ENCODE data around the gene VAPA. TPM values are rescaled to one million over a fixed set of nuclear protein-coding genes. Genes with fewer than 3 reads are reported as not detected.

VAPA gene
- total RNA-seq, 2 donors from 2014 or later, result 122 to 168 TPM

GRCh38 chr18:9878783-9879242, 35.0 kb upstream of the VAPA start:
- H3K36me3 Mint-ChIP-seq (ENCODE audit: low read depth), result no peaks in the 10 kb centered on the region
- H3K9ac ChIP-seq (ENCODE audit: extremely low read depth, low read length, poor library complexity, severe bottlenecking), result no peak overlapping the region
- WGBS, 2 experiments (ENCODE audit: insufficient coverage in 1 of 2, insufficient read length in 1 of 2), result 95% methylated on average over 3 to 6 of the region's 6 CpGs

GRCh38 chr18:9884090-9884489, 29.7 kb upstream of the VAPA start:
- 91 to 92% methylated on average over 6 of the region's 6 CpGs for WGBS, 2 experiments (ENCODE audit: insufficient coverage in 1 of 2, insufficient read length in 1 of 2)
- no peak for DNase-seq
- peaks cover 2% of the 10 kb centered on the region for H3K9me3 Mint-ChIP-seq
- H3K36me3 Mint-ChIP-seq (ENCODE audit: low read depth), result no peaks in the 10 kb centered on the region
- no peak overlapping the region for H3K27ac ChIP-seq (ENCODE audit: low read depth, low read length)
- H3K36me3 ChIP-seq (ENCODE audit: control insufficient read depth, insufficient read depth, low read length), result no peaks in the 10 kb centered on the region
- H3K27me3 Mint-ChIP-seq (ENCODE audit: insufficient read depth), result peaks cover 64% of the 10 kb centered on the region
- H3K9me3 ChIP-seq (ENCODE audit: control insufficient read depth, low read length), result no peaks in the 10 kb centered on the region
- TF ChIP-seq CTCF (conservative IDR thresholded peaks at IDR 0.05), result no peak
- no peak overlapping the region for H3K4me3 ChIP-seq (ENCODE audit: low read length)
- H3K4me3 Mint-ChIP-seq, result no peak overlapping the region
- peaks cover 26% of the 10 kb centered on the region for H3K27me3 ChIP-seq (ENCODE audit: control insufficient read depth, insufficient read depth, low read length, poor library complexity, severe bottlenecking)
- H3K27ac Mint-ChIP-seq, result no peak overlapping the region
- H3K4me1 ChIP-seq (ENCODE audit: control insufficient read depth, insufficient read depth, low read length), result no peaks in the 10 kb centered on the region
- H3K4me1 Mint-ChIP-seq, result peaks cover 6% of the 10 kb centered on the region
- H3K9ac ChIP-seq (ENCODE audit: extremely low read depth, low read length, poor library complexity, severe bottlenecking), result no peak overlapping the region

More at GRCh38 chr18:9878783-9879242, 35.0 kb upstream of the VAPA start:
- Histone ChIP-seq H3K4me3 (ENCODE audit: low read length) (no peak overlapping the region), H3K4me1 (ENCODE audit: control insufficient read depth, insufficient read depth, low read length) (peaks cover 4% of the 10 kb centered on the region), H3K27ac (ENCODE audit: low read depth, low read length) (no peak overlapping the region), H3K36me3 (ENCODE audit: control insufficient read depth, insufficient read depth, low read length) (no peaks in the 10 kb centered on the region), H3K27me3 (ENCODE audit: control insufficient read depth, insufficient read depth, low read length, poor library complexity, severe bottlenecking) (peaks cover 18% of the 10 kb centered on the region), H3K9me3 (ENCODE audit: control insufficient read depth, low read length) (no peaks in the 10 kb centered on the region)
- DNase-seq, result no peak
- Mint-ChIP-seq H3K4me1 (peaks cover 18% of the 10 kb centered on the region), H3K27me3 (ENCODE audit: insufficient read depth) (peaks cover 25% of the 10 kb centered on the region), H3K4me3 (no peak overlapping the region), H3K27ac (no peak overlapping the region), H3K9me3 (peaks cover 2% of the 10 kb centered on the region)
- no peak for TF ChIP-seq CTCF (conservative IDR thresholded peaks at IDR 0.05)

- no peaks in the 10 kb centered on the region for H3K36me3 ChIP-seq (ENCODE audit: control insufficient read depth, insufficient read depth, low read length)
- 94 to 96% methylated on average over 11 to 12 of the region's 12 CpGs for WGBS, 2 experiments (ENCODE audit: insufficient coverage in 1 of 2, insufficient read length in 1 of 2)
- H3K4me1 Mint-ChIP-seq, result peaks cover 6% of the 10 kb centered on the region
- no peaks in the 10 kb centered on the region for H3K9me3 ChIP-seq (ENCODE audit: control insufficient read depth, low read length)
- H3K4me3 ChIP-seq (ENCODE audit: low read length), result no peak overlapping the region
- H3K4me1 ChIP-seq (ENCODE audit: control insufficient read depth, insufficient read depth, low read length), result no peaks in the 10 kb centered on the region
- H3K27ac Mint-ChIP-seq, result no peak overlapping the region
- TF ChIP-seq CTCF (conservative IDR thresholded peaks at IDR 0.05), result no peak
- H3K27ac ChIP-seq (ENCODE audit: low read depth, low read length), result no peak overlapping the region
- H3K27me3 ChIP-seq (ENCODE audit: control insufficient read depth, insufficient read depth, low read length, poor library complexity, severe bottlenecking), result peaks cover 26% of the 10 kb centered on the region
- DNase-seq, result no peak
- H3K36me3 Mint-ChIP-seq (ENCODE audit: low read depth), result no peaks in the 10 kb centered on the region
- H3K4me3 Mint-ChIP-seq, result no peak overlapping the region
- H3K27me3 Mint-ChIP-seq (ENCODE audit: insufficient read depth), result peaks cover 66% of the 10 kb centered on the region
- no peak overlapping the region for H3K9ac ChIP-seq (ENCODE audit: extremely low read depth, low read length, poor library complexity, severe bottlenecking)
- peaks cover 2% of the 10 kb centered on the region for H3K9me3 Mint-ChIP-seq
Observed at GRCh38 chr18:9884532-9885140, 29.2 kb upstream of the VAPA start.

All from endodermal cell (in vitro differentiated cells).